ENCODE measurements around the gene DAPK2.

- TF ChIP-seq CTCF (IDR thresholded peaks at IDR 0.05): no peak
- TF ChIP-seq POLR2A (IDR thresholded peaks at IDR 0.05): no peak
- no peak for TF ChIP-seq EP300 (IDR thresholded peaks at IDR 0.05)
Observed at GRCh38 chr15:63947228-63947627, 99.1 kb downstream of the DAPK2 start.
